NCI-H446 (cell line): ENCODE results near the gene GTF2A2.
A peak's percentile ranks its signal among the peaks of the same experiment; 100 is the strongest.
"Not testable (repeated sequence)": the region's sequence is repeated elsewhere in the genome, so short reads cannot be mapped to it uniquely, and the experiment has no call there.

Experiments
- DNase-seq, 2 experiments: peaks; one replicate each; lab custom pipeline; 2025; lab: John Stamatoyannopoulos, UW

The GTF2A2 gene

DNA sequence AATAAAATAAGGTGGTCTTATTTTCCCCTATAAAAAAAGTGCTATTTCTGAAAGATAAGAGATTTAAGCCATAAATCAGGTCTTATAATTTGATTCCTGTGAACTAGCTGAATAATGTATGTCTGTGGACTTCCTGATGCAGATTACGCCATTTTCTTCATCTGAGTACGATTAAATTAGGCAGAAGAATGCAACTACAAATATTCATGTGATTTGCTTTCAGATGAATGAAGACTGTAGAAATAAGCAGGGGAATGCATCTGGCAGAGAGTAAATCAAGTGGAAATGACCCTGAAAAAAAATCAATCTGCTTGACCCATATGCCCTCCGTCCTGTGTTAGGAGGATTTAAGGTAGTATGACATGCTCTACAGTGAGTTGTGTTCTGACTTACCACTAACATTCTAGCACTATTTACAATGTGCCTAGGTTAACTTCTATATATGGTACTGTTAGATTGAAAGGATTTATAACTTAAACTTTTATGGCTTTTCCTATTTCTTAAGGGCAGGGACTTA, 17.1 kb upstream of the GTF2A2 start:
- no peak for DNase-seq

DNA sequence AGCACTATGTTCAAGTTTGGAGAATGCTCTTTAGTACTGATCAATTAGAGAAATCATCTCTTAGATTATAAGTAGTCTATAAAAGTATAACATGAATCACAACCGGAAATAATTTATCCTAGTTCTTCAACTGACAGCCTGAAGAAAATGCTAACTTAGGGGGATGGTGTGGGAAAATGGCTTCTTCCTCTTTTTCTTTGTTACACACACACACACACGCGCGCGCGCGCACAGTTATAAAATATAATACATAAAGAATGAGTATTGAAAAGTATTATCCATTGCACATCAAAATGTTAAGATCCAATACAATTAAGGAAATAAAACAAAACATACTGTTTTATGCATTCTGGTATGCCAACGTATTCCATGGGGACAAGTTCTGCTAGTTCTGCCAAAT, 11.2 kb upstream of the GTF2A2 start:
- DNase-seq, result no peak

DNA sequence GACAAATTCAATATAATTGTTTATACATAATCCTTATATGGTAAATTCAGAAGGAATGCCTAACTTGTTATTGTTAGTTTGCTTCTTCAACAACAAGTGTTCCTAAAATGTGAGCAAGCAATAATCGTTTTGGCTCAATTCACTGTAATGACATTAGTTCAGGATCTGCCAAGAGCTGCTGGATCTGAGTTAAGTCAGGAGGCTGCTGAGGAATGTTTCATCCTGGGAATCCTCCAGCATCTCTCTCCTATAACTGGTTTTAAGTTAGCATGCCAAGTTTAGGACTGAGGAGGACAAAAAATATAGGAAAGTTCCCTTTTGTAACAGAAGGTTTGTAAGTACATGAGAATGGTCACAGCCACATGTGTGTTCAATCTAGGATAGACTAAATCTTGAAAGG, 4.9 kb upstream of the GTF2A2 start:
- DNase-seq, result no peak

DNA sequence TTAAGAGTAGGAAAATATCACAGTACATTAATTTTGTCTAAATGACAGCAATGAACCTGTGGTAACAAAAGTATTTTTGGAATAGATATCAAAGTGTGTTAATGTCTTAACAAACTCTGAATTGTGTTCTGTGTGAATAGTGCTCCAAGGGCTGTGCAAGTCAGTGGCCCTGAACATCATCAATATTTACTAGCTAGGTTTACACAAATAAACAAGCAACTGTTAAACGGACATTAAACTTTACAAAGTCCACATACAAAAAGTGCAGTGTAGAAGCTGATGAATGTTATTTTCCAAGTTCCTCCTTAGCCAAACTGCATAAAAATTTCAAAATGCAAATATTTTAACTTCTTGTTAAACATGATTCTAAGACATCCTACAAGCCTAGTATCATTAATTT, 2.1 kb upstream of the GTF2A2 start:
- DNase-seq, result no peak

DNA sequence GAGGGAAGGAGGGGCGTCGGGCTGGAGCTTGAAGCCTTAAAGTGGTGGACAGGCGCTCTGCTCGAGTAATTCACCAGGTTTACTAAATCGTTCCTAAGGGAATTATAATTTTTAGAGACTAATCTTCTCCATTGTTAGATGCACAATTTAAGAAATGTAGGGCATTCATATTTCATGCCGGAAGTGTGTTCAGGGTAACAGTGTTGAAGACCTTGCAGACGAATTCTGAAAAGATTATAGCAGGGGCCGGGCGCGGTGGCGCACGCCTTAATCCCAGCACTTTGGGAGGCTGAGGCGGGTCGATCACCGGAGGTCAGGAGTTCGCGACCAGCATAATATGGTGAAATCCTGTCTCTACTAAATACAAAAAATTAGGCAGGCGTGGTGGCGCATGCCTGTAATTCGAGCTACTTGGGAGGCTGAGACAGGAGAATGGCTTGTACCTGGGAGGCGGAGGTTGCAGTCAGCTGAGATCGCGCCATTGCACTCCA, 365 bp upstream of the GTF2A2 start:
- DNase-seq, result no peak

DNA sequence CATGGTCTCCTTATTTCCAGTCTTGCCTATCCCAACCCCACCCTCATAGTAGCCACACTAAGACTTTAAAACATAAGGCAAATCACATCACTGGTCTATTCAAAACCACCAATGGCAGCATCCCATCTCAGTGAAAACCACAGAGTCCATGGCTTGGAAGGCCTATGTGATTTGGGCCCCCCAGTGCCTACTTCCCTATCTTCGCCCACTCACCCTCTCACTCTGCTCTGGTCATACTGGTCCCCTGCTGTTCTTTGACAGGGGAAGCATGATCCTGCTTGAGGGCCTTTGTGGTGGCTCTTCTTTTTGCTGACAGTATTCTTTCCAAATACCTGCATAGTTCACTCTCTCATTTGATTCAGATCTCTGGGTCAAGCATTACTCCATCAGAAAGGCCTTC, 3.3 kb downstream of the GTF2A2 start:
- DNase-seq, result no peak

DNA sequence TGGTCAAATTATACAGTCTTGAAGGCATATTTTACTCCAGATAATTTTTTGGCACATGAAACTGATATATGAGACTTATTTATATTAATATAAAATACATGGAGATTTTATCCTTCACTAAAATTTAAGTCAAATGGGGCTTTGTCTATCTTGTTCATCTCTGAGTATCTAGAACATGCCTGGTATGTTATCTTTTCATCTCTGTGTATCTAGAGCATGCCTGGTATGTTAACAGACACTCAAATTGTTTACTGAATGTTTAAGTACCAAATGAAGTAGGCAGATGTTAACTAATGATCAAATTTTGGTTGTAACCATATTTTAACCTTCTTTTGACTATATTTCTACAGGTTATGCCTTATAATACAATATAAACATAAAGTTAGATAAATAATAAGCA, 7.7 kb downstream of the GTF2A2 start:
- DNase-seq, result no peak

DNA sequence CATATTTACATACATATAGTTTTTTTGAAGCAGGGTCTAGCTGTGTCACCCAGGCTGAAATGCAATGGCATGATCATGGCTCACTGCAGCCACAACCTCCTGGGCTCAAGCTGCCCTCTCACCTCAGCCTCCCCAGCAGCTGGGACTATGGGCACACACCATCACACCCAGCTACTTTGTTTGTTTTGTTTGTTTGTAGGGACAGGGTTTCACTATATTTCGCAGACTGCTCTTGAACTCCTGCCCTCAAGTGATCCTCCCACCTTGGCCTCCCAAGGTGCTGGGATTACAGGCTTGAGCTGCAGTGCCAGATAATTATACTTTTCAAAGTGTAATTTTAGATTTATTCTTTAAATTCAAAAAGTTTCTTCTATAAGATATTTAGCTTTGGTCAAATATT, 10.2 kb downstream of the GTF2A2 start:
- DNase-seq, result no peak

DNA sequence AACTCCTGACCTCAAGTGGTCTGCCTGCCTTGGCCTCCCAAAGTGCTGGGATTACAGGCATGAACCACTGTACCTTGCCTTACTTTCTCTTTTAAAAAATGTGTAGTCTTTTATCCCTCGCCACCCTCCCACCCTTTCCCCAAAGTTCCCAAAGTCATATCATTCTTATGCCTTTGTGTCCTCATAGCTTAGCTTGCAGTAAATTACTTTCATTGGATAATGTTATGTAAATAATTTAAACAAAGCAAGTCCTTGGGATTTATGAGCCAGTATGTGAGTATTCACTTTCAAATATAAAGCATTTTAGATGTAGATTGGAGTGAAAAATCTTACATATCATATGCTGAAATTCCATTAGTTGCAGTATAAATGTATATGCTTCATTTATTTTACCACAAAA, 11.0 kb downstream of the GTF2A2 start:
- DNase-seq, result no peak

DNA sequence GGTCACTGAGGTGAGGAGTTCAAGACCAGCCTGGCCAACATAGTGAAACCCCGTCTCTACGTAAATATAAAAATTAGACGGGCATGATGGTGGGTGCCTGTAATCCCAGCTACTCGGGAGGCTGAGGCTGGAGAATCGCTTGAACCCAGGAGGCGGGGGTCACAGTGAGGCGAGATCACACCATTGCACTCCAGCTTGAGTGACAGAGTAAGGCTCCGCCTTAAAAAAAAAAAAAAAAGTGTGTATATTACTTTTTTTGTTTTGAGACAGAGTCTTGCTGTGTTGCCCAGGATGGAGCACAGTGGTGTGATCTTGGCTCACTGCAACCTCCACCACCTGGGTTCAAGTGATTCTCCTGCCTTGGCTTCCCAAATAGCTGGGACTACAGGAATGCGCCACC, 11.5 kb downstream of the GTF2A2 start:
- DNase-seq, result not testable (repeated sequence)

DNA sequence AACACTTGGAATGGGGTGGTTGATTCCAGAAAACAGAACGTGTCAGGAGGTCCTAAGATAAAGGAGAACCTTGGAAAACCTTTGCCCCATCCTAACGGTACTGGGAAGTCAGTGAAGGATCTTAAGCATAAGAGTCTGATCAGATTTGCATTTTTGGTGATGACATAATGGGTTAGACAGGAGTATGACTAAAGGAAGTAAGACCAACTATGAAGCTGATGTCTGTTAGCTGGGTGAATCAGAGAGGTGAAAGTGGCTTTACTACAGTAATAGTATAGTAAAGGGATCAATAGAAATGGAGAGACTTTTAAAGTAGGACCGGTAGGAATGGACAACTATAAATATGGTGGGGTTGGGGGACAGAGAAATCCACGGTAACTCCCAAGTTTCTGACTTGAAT, 12.6 kb downstream of the GTF2A2 start:
- no peak for DNase-seq

DNA sequence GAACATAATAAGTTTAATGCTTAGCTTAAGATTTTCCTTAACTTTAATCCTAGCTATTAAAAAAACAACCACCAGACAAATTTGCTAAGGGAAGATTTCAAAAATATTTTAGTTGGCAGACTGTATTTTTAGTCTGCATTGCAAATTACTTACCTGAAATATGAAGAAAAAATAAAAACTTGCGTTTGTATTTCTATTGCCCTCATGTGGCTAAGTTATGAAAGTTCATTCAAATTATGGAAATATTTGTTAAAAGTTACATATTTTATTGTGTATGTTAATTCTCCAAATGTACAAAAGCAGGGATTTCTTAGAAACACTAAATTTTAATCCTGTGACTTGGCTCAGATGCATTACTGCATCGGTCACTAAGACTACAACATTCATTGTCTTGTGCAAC, 15.0 kb downstream of the GTF2A2 start:
- no peak for DNase-seq

DNA sequence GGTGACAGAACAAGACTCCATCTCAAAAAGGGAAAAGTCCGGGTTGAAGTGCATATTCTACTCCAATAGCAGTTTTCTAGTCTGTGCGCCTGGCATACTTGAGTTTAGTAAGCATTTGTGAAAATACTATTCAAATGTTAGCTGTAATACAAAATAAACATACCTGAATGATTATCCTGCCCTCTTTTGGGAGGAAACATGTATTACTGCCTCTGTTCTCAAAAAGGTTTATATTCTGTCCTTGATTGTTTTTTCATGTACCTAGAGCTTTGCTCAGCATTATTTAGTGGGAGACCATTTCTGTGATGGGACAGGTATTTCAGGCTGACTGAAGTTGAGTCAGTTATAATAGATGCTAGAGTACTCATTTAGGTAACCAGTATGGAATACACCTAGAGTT, 19.8 kb downstream of the GTF2A2 start:
- DNase-seq, result not testable (repeated sequence)

DNA sequence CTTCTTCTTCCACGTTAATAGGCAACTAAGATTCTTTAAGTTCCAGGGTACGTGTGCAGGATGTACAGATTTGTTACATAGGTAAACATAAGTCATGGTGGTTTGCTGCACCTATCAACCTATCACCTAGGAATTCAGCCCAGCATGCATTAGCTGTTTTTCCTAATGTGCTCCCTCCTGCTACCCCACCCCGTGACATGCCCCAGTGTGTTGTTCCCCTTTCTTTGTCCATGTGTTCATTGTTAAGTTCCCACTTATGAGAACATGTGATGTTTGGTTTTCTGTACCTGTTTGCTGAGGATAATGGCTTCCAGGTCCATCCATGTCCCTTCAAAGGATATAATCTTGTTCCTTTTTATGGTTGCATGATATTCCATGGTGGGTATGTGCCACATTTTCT, 21.1 kb downstream of the GTF2A2 start:
- no peak for DNase-seq

DNA sequence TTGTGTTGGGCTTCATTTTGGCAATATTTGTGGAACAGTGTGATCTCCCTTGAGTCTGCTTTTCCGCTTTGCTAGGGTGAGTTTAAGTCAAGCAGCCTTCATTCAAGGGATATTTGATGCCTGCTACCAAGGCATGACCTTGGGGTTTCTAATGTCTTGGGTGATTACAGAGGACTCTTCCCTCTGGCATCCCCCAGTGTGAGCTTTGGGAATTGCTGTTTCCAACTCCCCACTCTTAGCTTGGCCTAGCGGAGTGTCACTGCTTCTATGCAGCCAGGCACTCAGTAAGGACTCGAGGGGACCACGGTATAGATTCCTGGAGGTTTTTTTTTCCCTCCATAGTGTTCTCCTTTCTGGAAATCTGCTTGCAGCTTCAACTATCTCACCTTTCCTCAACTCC, 24.6 kb downstream of the GTF2A2 start:
- DNase-seq, result no peak

DNA sequence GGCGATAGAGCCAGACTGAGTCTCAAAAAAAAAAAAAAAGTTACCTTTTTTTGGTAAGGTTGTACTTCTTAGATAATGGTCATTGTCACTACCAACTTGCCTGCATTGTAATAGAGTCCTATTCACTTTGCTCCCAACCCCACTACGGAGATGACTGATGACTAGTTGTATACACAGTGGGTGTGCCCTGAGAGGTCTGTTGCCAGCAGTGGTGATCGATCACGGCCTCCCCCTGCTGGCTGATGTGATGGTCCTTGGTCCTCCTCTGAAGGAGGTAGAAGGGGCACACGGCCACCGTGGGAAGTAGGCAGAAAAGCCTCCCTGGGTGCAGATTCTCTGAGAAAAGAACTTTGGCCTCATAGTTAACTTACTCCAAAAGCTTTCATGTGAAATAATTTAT, 35.0 kb downstream of the GTF2A2 start:
- peak in 1 of 2 experiments; percentile 4 for DNase-seq

DNA sequence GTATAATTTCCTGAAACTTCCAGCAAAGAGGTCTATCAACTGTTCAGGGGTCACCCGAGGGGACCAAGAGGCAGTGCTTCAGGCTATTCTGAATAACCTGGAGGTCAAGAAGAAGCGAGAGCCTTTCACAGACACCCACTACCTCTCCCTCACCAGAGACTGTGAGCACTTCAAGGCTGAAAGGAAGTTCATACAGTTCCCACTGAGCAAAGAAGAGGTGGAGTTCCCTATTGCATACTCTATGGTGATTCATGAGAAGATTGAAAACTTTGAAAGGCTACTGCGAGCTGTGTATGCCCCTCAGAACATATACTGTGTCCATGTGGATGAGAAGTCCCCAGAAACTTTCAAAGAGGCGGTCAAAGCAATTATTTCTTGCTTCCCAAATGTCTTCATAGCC, 38.9 kb downstream of the GTF2A2 start:
- no peak for DNase-seq

DNA sequence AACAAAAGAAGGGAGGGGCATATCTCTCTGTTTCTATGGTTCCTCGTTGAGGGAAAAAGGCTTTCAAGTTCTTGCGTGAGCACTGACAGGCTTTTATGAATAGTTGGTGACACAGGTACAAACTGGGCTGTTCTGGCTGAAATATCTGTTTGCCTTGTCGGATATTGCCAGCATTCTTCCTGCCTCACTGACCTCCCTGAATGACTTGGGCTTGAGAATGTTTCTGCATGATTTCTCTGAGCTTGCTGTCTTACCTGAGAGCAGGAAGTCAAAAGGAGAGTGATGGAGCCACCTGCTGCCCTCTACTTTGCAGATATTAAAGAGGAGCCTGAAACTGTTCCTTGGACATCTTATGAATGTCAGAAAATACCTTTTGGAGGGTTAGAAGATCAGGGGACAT, 40.9 kb downstream of the GTF2A2 start:
- no peak for DNase-seq

DNA sequence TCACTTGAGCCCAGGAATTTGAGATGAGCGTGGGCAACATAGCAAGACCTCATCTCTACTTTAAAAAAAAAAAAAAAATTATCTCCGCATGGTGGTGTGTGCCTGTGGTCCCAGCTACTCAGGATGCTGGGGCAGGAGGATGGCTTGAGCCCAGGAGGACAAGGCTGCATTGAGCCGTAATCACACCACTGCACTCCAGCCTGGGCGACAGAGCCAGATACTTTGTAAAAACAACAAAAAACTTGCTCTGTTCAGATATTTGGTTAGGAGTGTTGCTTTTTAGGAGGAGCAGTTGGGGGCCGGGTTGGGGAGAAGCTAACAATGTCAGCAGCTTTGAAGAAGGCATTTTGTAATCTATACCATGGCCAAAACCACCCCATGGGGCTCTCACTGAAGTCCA, 41.7 kb downstream of the GTF2A2 start:
- DNase-seq, result no peak

DNA sequence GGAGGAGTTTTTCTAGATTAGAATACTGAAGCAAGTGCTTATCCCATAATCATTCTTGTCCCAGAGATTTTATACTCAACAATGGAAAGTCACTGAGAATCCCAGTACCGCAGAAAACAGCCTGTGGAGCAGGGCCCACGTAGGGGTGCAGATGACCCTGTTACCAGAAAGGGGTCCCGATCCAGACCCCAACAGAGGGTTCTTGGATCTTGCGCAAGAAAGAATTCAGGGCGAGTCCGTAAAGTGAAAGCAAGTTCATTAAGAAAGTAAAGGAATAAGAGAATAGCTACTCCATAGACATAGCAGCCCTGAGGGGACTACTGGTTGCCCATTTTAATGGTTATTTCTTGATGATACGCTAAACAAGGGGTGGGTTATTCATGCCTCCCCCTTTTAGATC, 43.2 kb downstream of the GTF2A2 start:
- DNase-seq, result no peak

DNA sequence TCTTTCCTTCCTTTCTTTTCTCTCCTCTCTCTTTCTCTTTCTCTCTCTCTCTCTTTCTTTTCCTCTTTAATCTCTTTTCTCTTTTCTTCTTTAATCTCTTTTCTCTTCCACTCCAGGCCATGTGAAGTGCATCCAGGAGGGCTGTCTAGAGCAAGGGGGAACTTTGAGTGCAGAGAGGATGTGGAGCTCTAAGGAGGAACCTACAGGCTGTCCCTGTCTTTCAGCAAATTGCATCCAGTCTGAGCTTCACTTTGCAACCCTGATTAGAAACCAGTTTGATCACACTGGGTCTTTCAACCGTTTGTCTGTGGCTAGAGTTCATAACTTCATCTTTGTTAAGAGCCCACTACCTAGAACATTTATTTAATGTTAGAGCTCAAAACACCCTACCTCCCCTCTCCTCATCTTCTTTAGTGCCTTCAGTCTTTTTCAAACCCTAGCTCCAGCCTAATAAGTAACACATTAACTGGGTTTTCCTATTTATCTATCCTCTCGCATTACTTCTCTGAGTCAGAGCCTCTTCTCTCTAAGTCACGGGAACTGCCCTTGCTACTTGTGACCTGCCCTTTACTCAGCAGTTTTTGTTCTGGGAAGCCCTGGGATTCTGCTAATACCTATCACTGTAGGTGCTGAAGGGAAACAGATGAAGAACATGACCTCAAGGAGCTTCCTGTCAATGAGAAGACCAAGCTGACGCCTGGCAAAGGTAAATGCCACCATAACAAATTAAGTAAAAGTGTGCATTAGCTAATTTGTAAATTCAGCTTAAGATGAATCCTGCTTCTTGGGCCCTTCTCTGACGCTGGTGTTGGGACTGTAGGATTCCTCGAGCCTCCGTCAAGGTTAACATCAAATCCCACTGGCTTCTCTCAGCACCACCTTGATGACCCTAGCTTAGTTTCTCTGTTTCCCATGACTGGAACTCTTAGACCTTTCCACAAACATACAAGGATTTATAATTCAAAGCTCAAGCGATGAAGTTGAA, 45.7 kb downstream of the GTF2A2 start, which contains the start of gene GCNT3:
Gene GCNT3, plus strand, starts transcription at position 508 of the 985 bp plus-strand sequence. CDS start 6,456 bp downstream, outside the sequence.
- no peak for DNase-seq

DNA sequence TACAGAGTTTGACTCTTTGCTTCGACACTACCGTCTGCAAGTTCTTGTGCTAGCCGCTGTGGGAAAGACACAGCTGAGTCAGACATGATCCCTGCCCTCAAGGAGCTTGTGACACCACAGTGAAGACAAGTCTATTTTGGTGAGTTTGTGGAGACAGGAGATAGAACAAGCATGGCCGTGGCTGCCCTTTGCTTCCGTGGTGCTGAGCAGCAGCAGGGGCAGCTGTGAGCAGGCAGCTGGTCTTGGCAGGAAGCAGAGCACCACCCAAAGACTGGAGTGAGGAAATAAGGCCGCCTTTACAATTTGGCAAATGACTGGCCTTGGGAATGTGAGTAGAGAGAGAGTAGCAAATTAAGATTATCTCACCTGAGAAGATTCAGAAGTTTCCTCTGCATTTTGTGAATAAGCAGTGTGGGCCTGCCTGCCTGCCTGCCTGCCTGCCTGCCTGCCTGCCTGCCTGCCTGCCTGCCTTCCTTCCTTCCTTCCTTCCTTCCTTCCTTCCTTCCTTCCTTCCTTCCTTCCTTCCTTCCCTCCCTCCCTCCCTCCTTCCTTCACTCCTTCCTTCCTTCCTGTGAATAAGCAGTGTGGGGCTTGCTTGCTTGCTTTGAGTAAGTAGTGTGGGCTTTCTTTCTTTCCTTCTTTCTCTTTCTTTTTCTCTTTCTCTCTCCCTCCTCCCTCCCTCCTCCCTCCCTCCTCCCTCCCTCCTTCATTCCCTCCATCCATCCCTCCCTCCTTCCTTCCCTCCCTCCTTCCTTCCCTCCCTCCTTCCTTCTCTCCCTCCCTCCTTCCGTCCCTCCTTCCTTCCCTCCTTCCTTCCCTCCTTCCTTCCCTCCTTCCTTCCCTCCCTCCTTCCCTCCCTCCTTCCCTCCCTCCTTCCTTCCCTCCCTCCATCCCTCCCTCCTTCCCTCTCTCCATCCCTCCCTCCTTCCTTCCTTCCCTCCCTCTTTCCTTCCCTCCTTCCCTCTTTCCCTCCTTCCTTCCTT, 47.3 kb downstream of the GTF2A2 start:
- DNase-seq, result no peak
